NB4 (cell line): ENCODE data around the gene SPEF1.

Experiments
- CTCF ChIP-seq: IDR thresholded peaks from one replicate; pipeline ENCODE4 v1.5.1; 2012; ENCODE audit warnings: low read depth, low read length
- MAX ChIP-seq: IDR thresholded peaks from 2 replicates; pipeline ENCODE4 v1.6.1; 2011; ENCODE audit warnings: low read depth, low read length
- MYC ChIP-seq: IDR thresholded peaks from 2 replicates; pipeline ENCODE4 v1.6.1; 2011; ENCODE audit warnings: low read depth, low read length
- POLR2A ChIP-seq: IDR thresholded peaks from 2 replicates; pipeline ENCODE4 v1.6.1; 2011; ENCODE audit warnings: mild to moderate bottlenecking; ENCODE audit not compliant: insufficient read length; ENCODE audit errors: extremely low read depth

- TF ChIP-seq CTCF (no peak), POLR2A (peak; percentile 58), MAX (peak; percentile 99), MYC (peak; percentile 99)
Measured at GRCh38 chr20:3811467-3812258, 30.4 kb upstream of the SPEF1 start.
